Measurements from ENCODE around the gene PROM1.

- no peak for TF ChIP-seq CTCF (IDR thresholded peaks at IDR 0.05)
- no peak for TF ChIP-seq JUN (CRISPR knock-in tag; IDR thresholded peaks at IDR 0.05)
- no peak for TF ChIP-seq PRDM15 (CRISPR knock-in tag; IDR thresholded peaks at IDR 0.05)
- no peak for TF ChIP-seq ELF4 (CRISPR knock-in tag; IDR thresholded peaks at IDR 0.05; ENCODE audit: low read depth)
- no peak for TF ChIP-seq MXD4 (CRISPR knock-in tag; IDR thresholded peaks at IDR 0.05; ENCODE audit: borderline replicate concordance)
- TF ChIP-seq USF2 (CRISPR knock-in tag; IDR thresholded peaks at IDR 0.05) = no peak
Observed at GRCh38 chr4:16016536-16016935, 67.3 kb downstream of the PROM1 start.
